HG02885 (cell line): Measurements from ENCODE around the gene FMNL1.

ENCODE experiments used
- ATAC-seq: cut with Tn5 transposase; IDR thresholded peaks from one replicate; pipeline ENCODE4 v1.9.1; 2021; ENCODE audit warnings: mild to moderate bottlenecking; ENCODE audit not compliant: unreplicated experiment, poor library complexity

FMNL1 gene

DNA sequence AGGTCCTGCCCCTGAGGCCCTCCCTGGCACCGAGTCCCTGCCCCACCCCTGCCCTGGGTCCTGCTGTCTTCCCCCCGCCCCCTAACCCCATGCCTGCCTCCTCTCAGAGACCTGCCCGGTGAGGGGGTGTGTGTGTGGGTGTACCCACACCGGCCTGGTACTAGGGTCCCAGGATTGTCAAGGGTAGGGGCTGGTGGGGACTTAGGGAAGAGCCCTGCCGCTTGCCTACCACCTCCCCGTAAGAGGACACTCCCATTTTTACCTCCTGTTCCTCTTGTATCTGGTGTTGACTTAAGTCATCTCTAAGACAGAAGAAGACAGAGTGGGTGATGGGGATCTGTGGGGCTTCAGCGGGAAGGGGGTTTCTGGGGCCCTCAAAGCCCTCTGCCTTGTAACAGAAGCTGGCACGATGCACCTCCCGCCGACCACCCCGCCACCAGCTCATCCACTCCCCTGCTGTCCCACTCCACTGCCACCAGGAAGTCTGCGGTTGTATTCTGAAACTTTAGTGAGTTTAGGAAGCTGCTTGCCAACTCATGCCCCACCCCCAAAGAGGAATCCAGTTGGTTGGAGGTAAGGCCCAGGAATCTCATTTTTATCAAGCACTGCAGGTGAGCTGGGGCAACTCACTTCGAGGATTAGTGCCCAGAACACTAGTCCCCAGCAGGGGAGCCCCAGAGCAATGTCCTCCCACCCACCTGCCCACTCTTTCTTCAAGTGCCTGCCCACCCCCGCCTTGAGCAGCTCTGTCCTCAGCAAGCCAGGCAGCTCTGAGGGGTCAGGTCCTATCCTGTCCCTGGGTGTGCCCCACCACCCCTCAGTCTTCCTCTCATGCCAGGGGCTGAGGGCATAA is 34.7 kb downstream of the FMNL1 start:
- no peak for ATAC-seq

DNA sequence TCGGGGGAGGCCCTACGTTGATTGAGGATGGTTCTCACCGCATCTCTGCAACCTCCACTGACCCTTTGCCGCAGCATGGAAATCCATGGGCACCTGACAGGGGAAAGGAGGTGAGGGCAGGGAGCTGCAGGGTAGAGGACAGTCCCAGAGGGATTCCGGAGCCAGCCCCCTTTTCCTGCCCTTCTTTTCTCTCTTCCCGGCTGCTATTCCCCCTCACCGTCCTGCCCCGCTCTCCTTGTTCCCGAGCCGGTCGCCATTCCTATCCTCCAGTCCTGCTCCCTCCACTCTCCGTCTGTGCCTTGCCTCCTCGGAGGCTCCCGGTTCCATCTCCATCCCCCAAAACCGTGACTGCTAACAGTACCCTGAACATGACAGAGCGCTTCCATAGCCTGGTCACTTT is 35.4 kb downstream of the FMNL1 start:
- ATAC-seq: no peak

GRCh38 chr17:45258981-45259380 is 37.3 kb downstream of the FMNL1 start:
- no peak for ATAC-seq

DNA sequence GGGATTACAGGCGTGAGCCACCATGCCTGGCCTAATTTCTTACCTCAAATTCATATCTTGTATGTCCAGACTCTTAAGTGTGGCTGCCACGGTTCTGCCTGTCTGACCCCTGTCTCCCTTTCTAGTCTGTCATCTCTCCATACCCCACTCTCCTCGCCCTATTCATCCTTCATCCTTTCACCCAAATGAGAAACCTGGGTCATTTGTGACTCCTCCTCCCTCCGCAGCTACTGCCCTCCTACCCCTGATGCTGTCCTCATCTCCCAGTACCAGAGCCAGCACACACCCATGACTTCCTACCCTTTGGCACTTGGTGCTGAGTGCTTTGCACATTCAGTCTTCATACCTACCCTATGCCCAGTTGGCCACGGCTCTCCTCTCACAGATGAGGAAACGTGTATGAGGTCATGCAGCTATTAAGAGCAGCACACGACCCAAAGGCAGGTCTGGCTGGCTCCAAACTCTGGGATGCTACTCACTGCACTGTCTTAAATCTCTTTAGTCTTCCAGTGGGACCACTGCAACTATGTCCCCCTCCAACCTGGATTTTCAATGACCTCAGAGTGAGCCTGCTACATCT is 38.6 kb downstream of the FMNL1 start:
- ATAC-seq: no peak

GRCh38 chr17:45261577-45262515 is 40.2 kb downstream of the FMNL1 start, which contains the start of gene SPATA32:
Gene SPATA32, minus strand, starts transcription at chr17:45262094. Its CDS starts 78 bp downstream, at chr17:45262016.
- ATAC-seq: peak; percentile 42

DNA sequence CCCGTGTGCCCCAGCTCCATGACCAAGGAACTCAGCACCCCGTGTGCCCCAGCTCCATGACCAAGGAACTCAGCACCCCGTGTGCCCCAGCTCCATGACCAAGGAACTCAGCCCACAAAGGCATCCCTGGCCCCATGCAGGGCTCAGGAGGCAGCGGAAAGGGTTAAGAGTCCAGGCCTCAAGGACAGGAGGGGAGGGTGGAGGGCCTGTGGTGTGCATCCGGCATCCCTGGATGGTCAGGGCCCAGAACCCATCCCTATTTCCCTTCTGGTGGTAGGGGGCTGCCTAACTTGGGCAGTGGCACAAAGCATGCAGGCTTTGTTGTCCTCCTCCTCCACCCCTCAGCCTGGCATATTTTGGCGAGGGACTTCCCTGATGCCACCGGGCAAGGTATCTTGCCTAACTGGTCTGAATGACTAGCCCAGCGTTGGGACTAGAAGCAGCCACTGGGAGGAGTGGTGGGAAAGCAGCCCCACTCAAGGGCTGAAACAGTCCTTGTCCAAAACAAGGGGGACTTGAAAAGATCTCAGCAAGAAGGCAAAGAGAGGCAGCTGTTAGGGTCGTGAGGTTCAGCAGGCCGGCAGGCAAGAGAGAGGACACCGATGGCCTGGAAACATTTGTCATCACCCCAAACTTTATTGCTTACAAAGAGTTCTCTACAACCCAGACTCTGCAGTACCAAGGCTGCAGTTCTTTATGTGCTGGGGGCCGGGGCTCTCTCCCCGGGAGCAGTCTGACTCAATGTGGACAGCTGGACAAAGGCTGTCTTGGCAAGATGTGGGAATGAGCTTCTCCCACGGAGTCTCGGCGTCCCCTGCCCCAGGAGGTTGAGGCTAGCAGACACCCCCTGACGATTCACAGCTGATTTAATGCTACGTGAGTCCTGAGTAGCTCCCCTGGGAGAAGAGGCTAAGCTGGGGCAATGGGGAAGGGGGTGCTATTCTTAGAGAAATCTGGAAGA is 41.1 kb downstream of the FMNL1 start:
- no peak for ATAC-seq

- ATAC-seq: no peak
Observed at GRCh38 chr17:45263477-45263860, 41.8 kb downstream of the FMNL1 start.

- ATAC-seq: no peak
Observed at GRCh38 chr17:45264430-45264829, 42.7 kb downstream of the FMNL1 start.

- ATAC-seq: no peak
Observed at GRCh38 chr17:45264988-45265387, 43.3 kb downstream of the FMNL1 start.

DNA sequence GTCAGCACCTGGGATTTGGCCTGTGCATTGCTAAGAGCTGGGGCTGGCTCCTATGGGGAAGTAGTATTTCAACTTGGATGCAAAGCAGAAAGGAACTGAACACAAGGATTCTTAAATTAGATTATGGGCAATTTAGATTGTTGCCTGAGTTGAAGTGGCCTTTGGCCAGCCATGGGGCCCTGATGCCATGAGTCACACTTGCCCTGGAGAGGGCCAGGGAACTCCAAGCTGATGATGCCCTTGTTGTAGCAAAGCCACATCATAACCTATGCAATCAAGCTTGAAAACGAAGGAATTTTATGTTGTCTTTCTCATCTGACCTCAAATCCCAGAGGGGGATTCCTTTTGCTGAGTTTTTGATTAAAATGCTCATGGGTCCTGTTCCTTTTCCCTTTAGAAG is 44.1 kb downstream of the FMNL1 start:
- ATAC-seq: no peak

GRCh38 chr17:45266372-45266926 is 44.8 kb downstream of the FMNL1 start:
- no peak for ATAC-seq

DNA sequence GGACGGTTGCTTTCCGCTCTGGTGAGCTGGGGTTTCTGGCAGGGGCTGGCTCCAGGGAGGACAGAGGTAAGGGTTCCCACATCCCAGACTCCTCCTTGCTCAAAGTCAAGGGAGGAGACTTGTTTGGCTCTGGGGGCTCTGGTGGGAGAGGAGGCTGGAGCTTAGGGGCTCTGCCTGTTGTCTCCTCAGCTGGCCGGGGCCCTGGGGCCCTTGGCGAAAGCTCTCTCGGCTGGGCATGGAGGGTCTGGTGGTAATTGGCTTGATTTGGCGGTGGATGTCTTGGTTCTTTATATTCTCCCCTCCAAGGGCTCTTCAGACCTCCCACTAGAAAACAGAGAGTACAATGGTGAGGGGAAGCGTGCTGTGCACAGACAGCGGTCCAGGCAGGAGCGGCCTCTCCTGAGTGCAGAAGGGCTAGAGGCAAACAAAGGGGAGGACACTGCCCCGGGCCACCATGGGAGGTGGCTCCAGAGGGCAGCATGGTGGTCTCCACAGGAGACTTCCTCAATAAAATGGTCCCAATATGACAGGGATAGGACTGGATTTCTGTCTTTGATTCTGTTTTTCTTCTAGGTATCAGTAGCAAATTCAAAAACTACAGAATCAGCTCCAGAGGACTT is 45.9 kb downstream of the FMNL1 start:
- no peak for ATAC-seq

DNA sequence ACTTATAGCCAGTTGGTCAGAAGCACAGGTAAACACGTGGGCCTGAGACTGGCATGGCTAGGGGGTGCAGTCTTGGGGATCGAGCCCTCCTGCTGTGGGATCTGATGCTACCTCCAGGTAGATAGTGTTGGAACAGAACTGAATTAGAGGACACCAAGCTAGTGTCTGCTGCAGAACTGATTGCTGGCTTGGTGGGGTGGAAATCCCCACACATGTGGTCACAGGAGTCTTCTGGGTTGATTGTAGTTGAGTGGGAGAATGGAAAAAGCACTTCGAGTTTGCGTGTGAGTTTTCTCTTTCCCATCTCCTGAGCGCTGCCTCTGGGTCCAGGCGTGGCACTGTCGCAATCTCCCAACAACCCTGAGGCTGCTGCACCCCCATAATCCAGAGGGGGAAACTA is 48.2 kb downstream of the FMNL1 start:
- ATAC-seq: no peak

GRCh38 chr17:45270828-45271418 is 49.2 kb downstream of the FMNL1 start:
- ATAC-seq: no peak

- ATAC-seq: no peak
Observed at GRCh38 chr17:45271603-45272002, 49.9 kb downstream of the FMNL1 start.

DNA sequence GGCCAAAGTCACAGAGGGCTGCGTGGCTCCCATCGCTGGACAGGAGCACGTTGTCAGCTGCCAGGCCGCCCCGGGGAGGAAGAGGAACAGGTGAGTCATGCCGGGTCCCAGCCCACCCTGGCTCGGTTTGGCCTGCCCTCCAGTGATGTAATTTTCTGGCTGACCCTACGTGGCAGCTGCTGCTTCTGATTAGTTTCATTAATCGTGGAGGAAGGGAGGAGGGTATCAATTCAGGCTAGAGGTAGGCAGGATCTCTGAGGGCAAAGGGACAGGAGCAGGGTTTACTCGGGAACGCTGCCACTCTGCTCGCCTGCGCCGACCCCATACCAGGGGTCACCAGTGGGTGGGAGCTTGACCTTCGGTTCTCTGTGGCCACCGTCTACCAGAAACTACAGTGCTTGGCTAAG is 51.9 kb downstream of the FMNL1 start:
- ATAC-seq: no peak

- no peak for ATAC-seq
Observed at GRCh38 chr17:45274033-45274432, 52.3 kb downstream of the FMNL1 start.

DNA sequence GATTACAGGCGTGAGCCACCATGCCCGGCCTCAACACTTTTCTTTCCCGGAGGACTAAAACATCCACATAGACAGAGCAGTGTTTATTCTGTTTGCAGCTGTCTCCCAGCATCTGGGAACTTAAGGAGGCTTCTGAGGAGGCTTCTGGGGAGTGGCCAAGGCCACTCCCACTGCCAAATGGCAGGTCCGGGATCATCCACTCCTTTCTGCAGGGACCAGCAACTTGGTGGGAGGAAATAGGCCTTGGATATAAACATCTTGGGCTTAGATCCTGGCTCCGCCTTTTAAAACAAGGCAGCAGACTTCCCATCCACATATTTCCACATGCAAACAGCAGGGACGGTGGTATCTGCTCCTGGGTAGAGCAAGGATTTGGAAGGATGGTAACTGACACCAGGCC is 54.3 kb downstream of the FMNL1 start:
- no peak for ATAC-seq
